GM19240 (cell line): Measurements from ENCODE around the gene GALR1.
"Not testable (repeated sequence)": the region's sequence is repeated elsewhere in the genome, so short reads cannot be mapped to it uniquely, and the experiment has no call there.

Experiments
- DNase-seq: peaks from one replicate; pipeline ENCODE4 v3.0.0; 2011; ENCODE audit warnings: low spot score; ENCODE audit not compliant: insufficient read length

Gene GALR1

GRCh38 chr18:77249569-77250500, at the start of gene GALR1:
Gene GALR1 (plus strand): TSS chr18:77249848. CDS start chr18:77250549, 701 bp downstream.
- no peak for DNase-seq

- DNase-seq: no peak
Measured at GRCh38 chr18:77201506-77201905, 48.1 kb upstream of the GALR1 start.

GRCh38 chr18:77202329-77202728, 47.3 kb upstream of the GALR1 start:
- DNase-seq: no peak

- no peak for DNase-seq
Measured at GRCh38 chr18:77203071-77203470, 46.6 kb upstream of the GALR1 start.

- DNase-seq: no peak
Measured at GRCh38 chr18:77203851-77204250, 45.8 kb upstream of the GALR1 start.

- no peak for DNase-seq
Measured at GRCh38 chr18:77205769-77206168, 43.9 kb upstream of the GALR1 start.

GRCh38 chr18:77206676-77207374, 42.8 kb upstream of the GALR1 start:
- DNase-seq: no peak

GRCh38 chr18:77207540-77207939, 42.1 kb upstream of the GALR1 start:
- no peak for DNase-seq

GRCh38 chr18:77208964-77209363, 40.7 kb upstream of the GALR1 start:
- peak; percentile 39 for DNase-seq

- no peak for DNase-seq
Measured at GRCh38 chr18:77209587-77209986, 40.1 kb upstream of the GALR1 start.

- no peak for DNase-seq
Measured at GRCh38 chr18:77210249-77210648, 39.4 kb upstream of the GALR1 start.

- no peak for DNase-seq
Measured at GRCh38 chr18:77218642-77219041, 31.0 kb upstream of the GALR1 start.

- DNase-seq: no peak
Measured at GRCh38 chr18:77220726-77221125, 28.9 kb upstream of the GALR1 start.

GRCh38 chr18:77222464-77222863, 27.2 kb upstream of the GALR1 start:
- DNase-seq: no peak

GRCh38 chr18:77223221-77223639, 26.4 kb upstream of the GALR1 start:
- no peak for DNase-seq

GRCh38 chr18:77223653-77224052, 26.0 kb upstream of the GALR1 start:
- DNase-seq: no peak

GRCh38 chr18:77230645-77231044, 19.0 kb upstream of the GALR1 start:
- no peak for DNase-seq

- DNase-seq: no peak
Measured at GRCh38 chr18:77234504-77235365, 14.9 kb upstream of the GALR1 start.

- DNase-seq: not testable (repeated sequence)
Measured at GRCh38 chr18:77239285-77239684, 10.4 kb upstream of the GALR1 start.

- DNase-seq: no peak
Measured at GRCh38 chr18:77248873-77249568, 627 bp upstream of the GALR1 start.

- no peak for DNase-seq
Measured at GRCh38 chr18:77250501-77250925, 865 bp downstream of the GALR1 start.
